K562 (cell line): ENCODE measurements around the gene LMNTD2. TPM values are rescaled to one million over a fixed set of nuclear protein-coding genes. Genes with fewer than 3 reads are reported as not detected.

Source experiments
- ARNT ChIP-seq, 2 experiments: fragments of 450-650 bp; IDR thresholded peaks; 2 replicates each; pipeline ENCODE4 v1.6.1; 2016; ENCODE audit warnings: mild to moderate bottlenecking in 1 of 2
- ATF1 ChIP-seq, 2 experiments: fragments of 450-650 bp in 1 of 2; IDR thresholded peaks; 2 replicates each; pipeline ENCODE4 v1.6.1; 2016; ENCODE audit warnings: missing compliant biosample characterization in 1 of 2, missing genetic modification characterization in 1 of 2
- BACH1 ChIP-seq: fragments of 200-800 bp; sonication (Bioruptor generic); IDR thresholded peaks from 2 replicates; pipeline ENCODE4 v1.6.1; 2016; ENCODE audit warnings: missing genetic modification characterization, missing compliant biosample characterization
- CAMTA2 ChIP-seq: fragments of 250-450 bp; sonication (Bioruptor Pico); conservative IDR thresholded peaks from 2 replicates; pipeline ENCODE4 v1.5.1; 2022
- DACH1 ChIP-seq: fragments of 450-650 bp; IDR thresholded peaks from 2 replicates; pipeline ENCODE4 v1.6.1; 2018; ENCODE audit not compliant: partially characterized antibody
- DPF2 ChIP-seq: fragments of 450-650 bp; IDR thresholded peaks from 2 replicates; pipeline ENCODE4 v1.6.1; 2016
- E2F1 ChIP-seq: sonication (generic); formaldehyde crosslinking; IDR thresholded peaks from 2 replicates; pipeline ENCODE4 v1.8.1; 2023; ENCODE audit warnings: mild to moderate bottlenecking, missing genetic modification reagents, moderate library complexity
- E2F4 ChIP-seq: sonication (generic); formaldehyde crosslinking; IDR thresholded peaks from 2 replicates; pipeline ENCODE4 v1.8.0; 2022; ENCODE audit warnings: mild to moderate bottlenecking, low read depth, missing genetic modification reagents
- ESRRA ChIP-seq: fragments of 450-650 bp; IDR thresholded peaks from 2 replicates; pipeline ENCODE4 v1.6.1; 2014; ENCODE audit warnings: low read depth, mild to moderate bottlenecking, moderate library complexity, borderline replicate concordance
- HDAC1 ChIP-seq, 2 experiments: fragments of 450-650 bp; IDR thresholded peaks; 2 replicates each; pipeline ENCODE4 v1.6.1; 2016 to 2017; ENCODE audit warnings: inconsistent platforms in 1 of 2, mild to moderate bottlenecking in 1 of 2, moderate library complexity in 1 of 2
- HINFP ChIP-seq: fragments of 450-650 bp; conservative IDR thresholded peaks from 2 replicates; pipeline ENCODE4 v1.6.1; 2016; ENCODE audit warnings: missing genetic modification characterization, low read depth, mild to moderate bottlenecking, control low read depth, missing compliant biosample characterization
- HNRNPLL ChIP-seq: fragments of 200-400 bp; formaldehyde crosslinking; IDR thresholded peaks from 2 replicates; pipeline ENCODE4 v1.6.1; 2017; ENCODE audit warnings: low read length, low read depth, mild to moderate bottlenecking; ENCODE audit not compliant: poor library complexity, severe bottlenecking
- RBM34 ChIP-seq: fragments of 200-400 bp; formaldehyde crosslinking; IDR thresholded peaks from 2 replicates; pipeline ENCODE4 v1.6.1; 2018; ENCODE audit warnings: low read length, borderline replicate concordance; ENCODE audit not compliant: insufficient read depth
- ZBTB49 ChIP-seq: sonication (generic); formaldehyde crosslinking; IDR thresholded peaks from 2 replicates; pipeline ENCODE4 v1.8.0; 2022; ENCODE audit warnings: missing genetic modification reagents, mild to moderate bottlenecking, borderline replicate concordance
- ZEB2 ChIP-seq: fragments of 450-650 bp; IDR thresholded peaks from 2 replicates; pipeline ENCODE4 v1.6.1; 2016
- ZNF212 ChIP-seq: fragments of 450-650 bp; formaldehyde crosslinking; IDR thresholded peaks from 2 replicates; pipeline ENCODE4 v1.4.0; 2020; ENCODE audit warnings: mild to moderate bottlenecking
- ZNF280A ChIP-seq: fragments of 450-650 bp; IDR thresholded peaks from 2 replicates; pipeline ENCODE4 v1.6.1; 2018; ENCODE audit warnings: mild to moderate bottlenecking, low read depth; ENCODE audit not compliant: partially characterized antibody
- ZNF324 ChIP-seq: fragments of 250-450 bp; sonication (Bioruptor Pico); IDR thresholded peaks from 2 replicates; pipeline ENCODE4 v1.4.0; 2020; ENCODE audit warnings: mild to moderate bottlenecking
- polyA plus RNA-seq, 8 experiments: library from polyadenylated mRNA; depleted of rRNA in 4 of 8; stranded (reverse) in 5 of 8; unstranded in 3 of 8; fragments of >200 nt; fragmentation: Nextera tagmentation in 2 of 8; fragmentation: Illumina TruSeq in 1 of 8; extraction: Ambion mirVana in 2 of 8; extraction: Trizol in 1 of 8; gene quantifications; 2 replicates each; pipeline versions ENCODE4 v1.2.1 to v1.2.3, GENCODE V29; 2011 to 2014; ENCODE audit warnings: inconsistent platforms in 1 of 8, missing spikeins in 1 of 8
- total RNA-seq, 7 experiments: library from RNA; depleted of rRNA in 6 of 7; stranded (reverse); fragments of >200 nt in 6 of 7; fragmentation: Illumina TruSeq in 2 of 7; extraction: Trizol in 2 of 7; gene quantifications; 2 replicates each; pipeline versions ENCODE4 v1.2.1 to v1.2.3, GENCODE V29; 2011 to 2021; ENCODE audit warnings: low replicate concordance in 1 of 7

The LMNTD2 gene
- total and polyA plus RNA-seq, 9 of the 15 experiments (the other 6 are each of a cell fraction or from before 2014, with no cell fraction given) = 0.48 to 4.2 (median 1.5) TPM; not detected in 3

GRCh38 chr11:575996-576768 lies 15.6 kb upstream of the LMNTD2 start, which contains the start of gene PHRF1 (continued):
- no peak for TF ChIP-seq ZBTB49 (CRISPR knock-in tag)
- TF ChIP-seq ZNF212 (CRISPR knock-in tag) = no peak
- TF ChIP-seq E2F4 (CRISPR knock-in tag) = no peak
- peak; percentile 68 for TF ChIP-seq ESRRA
- TF ChIP-seq ARNT (IDR thresholded peaks at IDR 0.05) = no peak
- TF ChIP-seq ATF1 (CRISPR knock-in tag; IDR thresholded peaks at IDR 0.05) = no peak
- peak; percentile 53; the same call in 1 of the 2 replicates for TF ChIP-seq ATF1 (tag; IDR thresholded peaks at IDR 0.05)
- peak; percentile 25 for TF ChIP-seq HNRNPLL
- no peak for TF ChIP-seq ZEB2
- TF ChIP-seq E2F1 = peak; percentile 91
- peak in 1 of 2 experiments; percentile 57; a peak in 1 of 4 replicates for TF ChIP-seq HDAC1 (IDR thresholded peaks at IDR 0.05)
- no peak for TF ChIP-seq ZNF280A
- TF ChIP-seq ZNF324 (CRISPR knock-in tag) = no peak
- TF ChIP-seq BACH1 (tag) = no peak
- peak; percentile 48 for TF ChIP-seq DACH1
- TF ChIP-seq DPF2 = no peak
- no peak for TF ChIP-seq RBM34
- TF ChIP-seq HINFP (tag) = no peak
- TF ChIP-seq CAMTA2 = no peak
